Ureter (tissue), 1 donor: ENCODE results near the gene C14orf119. TPM values are rescaled to one million over a fixed set of nuclear protein-coding genes. Genes with fewer than 3 reads are reported as not detected.
A peak's percentile ranks its signal among the peaks of the same experiment; 100 is the strongest.
"Not testable (repeated sequence)": the region's sequence is repeated elsewhere in the genome, so short reads cannot be mapped to it uniquely, and the experiment has no call there.

Experiments
- DNase-seq: peaks from one replicate; pipeline ENCODE4 v3.0.0-alpha.2; 2020; ENCODE audit warnings: low spot score
- total RNA-seq: library from RNA; stranded (reverse); gene quantifications from one replicate; pipeline ENCODE4 v1.2.4, GENCODE V29; 2023
- donor health status: DM: yes; HTN: yes; CAD: no.

Gene C14orf119
- total RNA-seq, 1 donor from 2014 or later: 40.2 TPM

GRCh38 chr14:23089498-23090253, 5.6 kb upstream of the C14orf119 start:
- no peak for DNase-seq

- no peak for DNase-seq
Measured at GRCh38 chr14:23090254-23090636, 5.1 kb upstream of the C14orf119 start.

- DNase-seq: no peak
Measured at GRCh38 chr14:23091294-23092225, 3.7 kb upstream of the C14orf119 start.

GRCh38 chr14:23093104-23093503, 2.2 kb upstream of the C14orf119 start:
- DNase-seq: no peak

GRCh38 chr14:23093526-23093925, 1.8 kb upstream of the C14orf119 start:
- no peak for DNase-seq

- DNase-seq: no peak
Measured at GRCh38 chr14:23093991-23094665, 1.2 kb upstream of the C14orf119 start.

GRCh38 chr14:23094666-23095195, 574 bp upstream of the C14orf119 start, which contains the start of gene ACIN1:
TSS of gene ACIN1 (minus strand) at chr14:23095136. CDS start at chr14:23095112, 24 bp downstream.
- peak; percentile 78 for DNase-seq

GRCh38 chr14:23097786-23098185, 2.5 kb downstream of the C14orf119 start:
- no peak for DNase-seq

- no peak for DNase-seq
Measured at GRCh38 chr14:23099212-23099861, 4.0 kb downstream of the C14orf119 start.

GRCh38 chr14:23101213-23101970, 6.1 kb downstream of the C14orf119 start:
- no peak for DNase-seq

- DNase-seq: no peak
Measured at GRCh38 chr14:23101986-23102625, 6.8 kb downstream of the C14orf119 start.

- no peak for DNase-seq
Measured at GRCh38 chr14:23102801-23103200, 7.5 kb downstream of the C14orf119 start.

- no peak for DNase-seq
Measured at GRCh38 chr14:23103581-23103980, 8.3 kb downstream of the C14orf119 start.

- no peak for DNase-seq
Measured at GRCh38 chr14:23104070-23104590, 8.8 kb downstream of the C14orf119 start.

- no peak for DNase-seq
Measured at GRCh38 chr14:23104591-23105347, 9.5 kb downstream of the C14orf119 start, which contains the start of gene CIROP. TSS of gene CIROP (minus strand) at chr14:23104989. CDS start at chr14:23104920, 69 bp downstream.

GRCh38 chr14:23105348-23105824, 10.1 kb downstream of the C14orf119 start:
- no peak for DNase-seq

- no peak for DNase-seq
Measured at GRCh38 chr14:23106747-23107045, 11.4 kb downstream of the C14orf119 start.

- DNase-seq: not testable (repeated sequence)
Measured at GRCh38 chr14:23107620-23108019, 12.3 kb downstream of the C14orf119 start.

GRCh38 chr14:23108169-23108568, 12.9 kb downstream of the C14orf119 start:
- not testable (repeated sequence) for DNase-seq
